ENCODE measurements around the gene TEAD3. TPM values are rescaled to one million over a fixed set of nuclear protein-coding genes. Genes with fewer than 3 reads are reported as not detected.

TEAD3 gene
- total and polyA plus RNA-seq, 4 donors = 1.9 to 6.8 (median 4.5) TPM

GRCh38 chr6:35534407-35535170 lies 37.7 kb upstream of the TEAD3 start:
- no peak for DNase-seq (ENCODE audit: low spot score)
- WGBS = 55% methylated on average over 11 of the region's 11 CpGs

GRCh38 chr6:35533981-35534380 lies 37.1 kb upstream of the TEAD3 start:
- Histone ChIP-seq H3K9ac (ENCODE audit: low read depth in 1 of 2, low read length in 2 of 2) (no peak overlapping the region), H3K27me3 (ENCODE audit: control insufficient read depth in 4 of 4, insufficient read depth in 4 of 4, low read length in 3 of 4) (no peaks in the 10 kb centered on the region), H3K4me3 (ENCODE audit: low read depth in 1 of 3, low read length in 3 of 3) (no peak overlapping the region), H3K9me3 (ENCODE audit: control insufficient read depth in 4 of 4, low read length in 3 of 4) (no peaks in the 10 kb centered on the region), H3K4me1 (ENCODE audit: control insufficient read depth in 4 of 4, insufficient read depth in 4 of 4, low read length in 3 of 4) (no peaks in the 10 kb centered on the region), H3K36me3 (ENCODE audit: control insufficient read depth in 4 of 4, insufficient read depth in 3 of 4, low read depth in 1 of 4, low read length in 3 of 4) (no peaks in the 10 kb centered on the region), H3K27ac (ENCODE audit: low read depth in 1 of 2, low read length in 2 of 2) (no peak overlapping the region)
- DNase-seq (ENCODE audit: low spot score) = no peak
- WGBS = 90% methylated on average over 6 of the region's 6 CpGs
- TF ChIP-seq EGR1 (IDR thresholded peaks at IDR 0.05; ENCODE audit: low read depth in 2 of 2) (no peak), FOXA2 (IDR thresholded peaks at IDR 0.05) (no peak)

More at GRCh38 chr6:35534407-35535170, 37.7 kb upstream of the TEAD3 start:
- TF ChIP-seq FOXA2 (IDR thresholded peaks at IDR 0.05) (no peak), NR2F2 (IDR thresholded peaks at IDR 0.05) (no peak), GABPA (IDR thresholded peaks at IDR 0.05 in 1 of 2, conservative IDR thresholded peaks at IDR 0.05 in 1 of 2) (no peak), HNF4G (IDR thresholded peaks at IDR 0.05) (no peak)
- TF ChIP-seq, protein P1, sequence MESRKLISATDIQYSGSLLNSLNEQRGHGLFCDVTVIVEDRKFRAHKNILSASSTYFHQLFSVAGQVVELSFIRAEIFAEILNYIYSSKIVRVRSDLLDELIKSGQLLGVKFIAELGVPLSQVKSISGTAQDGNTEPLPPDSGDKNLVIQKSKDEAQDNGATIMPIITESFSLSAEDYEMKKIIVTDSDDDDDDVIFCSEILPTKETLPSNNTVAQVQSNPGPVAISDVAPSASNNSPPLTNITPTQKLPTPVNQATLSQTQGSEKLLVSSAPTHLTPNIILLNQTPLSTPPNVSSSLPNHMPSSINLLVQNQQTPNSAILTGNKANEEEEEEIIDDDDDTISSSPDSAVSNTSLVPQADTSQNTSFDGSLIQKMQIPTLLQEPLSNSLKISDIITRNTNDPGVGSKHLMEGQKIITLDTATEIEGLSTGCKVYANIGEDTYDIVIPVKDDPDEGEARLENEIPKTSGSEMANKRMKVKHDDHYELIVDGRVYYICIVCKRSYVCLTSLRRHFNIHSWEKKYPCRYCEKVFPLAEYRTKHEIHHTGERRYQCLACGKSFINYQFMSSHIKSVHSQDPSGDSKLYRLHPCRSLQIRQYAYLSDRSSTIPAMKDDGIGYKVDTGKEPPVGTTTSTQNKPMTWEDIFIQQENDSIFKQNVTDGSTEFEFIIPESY (IDR thresholded peaks at IDR 0.05) = no peak
- Histone ChIP-seq H3K9ac (ENCODE audit: low read depth in 1 of 2, low read length in 2 of 2) (no peak overlapping the region), H3K9me3 (ENCODE audit: control insufficient read depth in 4 of 4, low read length in 3 of 4) (no peaks in the 10 kb centered on the region), H3K4me1 (ENCODE audit: control insufficient read depth in 4 of 4, insufficient read depth in 4 of 4, low read length in 3 of 4) (no peaks in the 10 kb centered on the region), H3K27me3 (ENCODE audit: control insufficient read depth in 4 of 4, insufficient read depth in 4 of 4, low read length in 3 of 4) (no peaks in the 10 kb centered on the region), H3K27ac (ENCODE audit: low read depth in 1 of 2, low read length in 2 of 2) (no peak overlapping the region), H3K4me3 (ENCODE audit: low read depth in 1 of 3, low read length in 3 of 3) (no peak overlapping the region), H3K36me3 (ENCODE audit: control insufficient read depth in 4 of 4, insufficient read depth in 3 of 4, low read depth in 1 of 4, low read length in 3 of 4) (no peaks in the 10 kb centered on the region)

- Histone ChIP-seq H3K9me3 (ENCODE audit: control insufficient read depth in 4 of 4, low read length in 3 of 4) (no peaks in the 10 kb centered on the region), H3K9ac (ENCODE audit: low read depth in 1 of 2, low read length in 2 of 2) (no peak overlapping the region), H3K27ac (ENCODE audit: low read depth in 1 of 2, low read length in 2 of 2) (no peak overlapping the region), H3K27me3 (ENCODE audit: control insufficient read depth in 4 of 4, insufficient read depth in 4 of 4, low read length in 3 of 4) (no peaks in the 10 kb centered on the region), H3K4me1 (ENCODE audit: control insufficient read depth in 4 of 4, insufficient read depth in 4 of 4, low read length in 3 of 4) (no peaks in the 10 kb centered on the region), H3K4me3 (ENCODE audit: low read depth in 1 of 3, low read length in 3 of 3) (no peak overlapping the region), H3K36me3 (ENCODE audit: control insufficient read depth in 4 of 4, insufficient read depth in 3 of 4, low read depth in 1 of 4, low read length in 3 of 4) (no peaks in the 10 kb centered on the region)
- no peak for DNase-seq (ENCODE audit: low spot score)
- TF ChIP-seq NR2F2 (IDR thresholded peaks at IDR 0.05) (no peak), SP1 (IDR thresholded peaks at IDR 0.05) (no peak), HNF4A (conservative IDR thresholded peaks at IDR 0.05) (no peak), MAX (IDR thresholded peaks at IDR 0.05) (no peak), FOXA1 (IDR thresholded peaks at IDR 0.05) (no peak)
- TF ChIP-seq, protein P2, sequence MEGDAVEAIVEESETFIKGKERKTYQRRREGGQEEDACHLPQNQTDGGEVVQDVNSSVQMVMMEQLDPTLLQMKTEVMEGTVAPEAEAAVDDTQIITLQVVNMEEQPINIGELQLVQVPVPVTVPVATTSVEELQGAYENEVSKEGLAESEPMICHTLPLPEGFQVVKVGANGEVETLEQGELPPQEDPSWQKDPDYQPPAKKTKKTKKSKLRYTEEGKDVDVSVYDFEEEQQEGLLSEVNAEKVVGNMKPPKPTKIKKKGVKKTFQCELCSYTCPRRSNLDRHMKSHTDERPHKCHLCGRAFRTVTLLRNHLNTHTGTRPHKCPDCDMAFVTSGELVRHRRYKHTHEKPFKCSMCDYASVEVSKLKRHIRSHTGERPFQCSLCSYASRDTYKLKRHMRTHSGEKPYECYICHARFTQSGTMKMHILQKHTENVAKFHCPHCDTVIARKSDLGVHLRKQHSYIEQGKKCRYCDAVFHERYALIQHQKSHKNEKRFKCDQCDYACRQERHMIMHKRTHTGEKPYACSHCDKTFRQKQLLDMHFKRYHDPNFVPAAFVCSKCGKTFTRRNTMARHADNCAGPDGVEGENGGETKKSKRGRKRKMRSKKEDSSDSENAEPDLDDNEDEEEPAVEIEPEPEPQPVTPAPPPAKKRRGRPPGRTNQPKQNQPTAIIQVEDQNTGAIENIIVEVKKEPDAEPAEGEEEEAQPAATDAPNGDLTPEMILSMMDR (IDR thresholded peaks at IDR 0.05; ENCODE audit: low read depth, low read length, missing input control) = no peak
- TF ChIP-seq, protein P1 (IDR thresholded peaks at IDR 0.05) = no peak
- WGBS = 86% methylated on average over 4 of the region's 4 CpGs
Measured at GRCh38 chr6:35532126-35532525, 35.2 kb upstream of the TEAD3 start.

All from liver (tissue), 9 donors.